ENCODE data around the gene TRRAP. TPM values are rescaled to one million over a fixed set of nuclear protein-coding genes. Genes with fewer than 3 reads are reported as not detected.

TRRAP gene
- total and polyA plus RNA-seq, 2 of the 4 experiments (the other 2 are of a cell fraction), result 12.5 to 18.1 TPM

GRCh38 chr7:98913026-98913425 is 34.7 kb downstream of the TRRAP start:
- H3K4ac ChIP-seq (ENCODE audit: low read depth, low read length), result no peak overlapping the region
- BruUV-seq (replicated peaks), result no TSS peak
- H3K9ac ChIP-seq (ENCODE audit: low read depth, low read length), result no peak overlapping the region
- H3K4me3 ChIP-seq (ENCODE audit: insufficient read depth, low read depth, low read length), result no peak overlapping the region
- no peak overlapping the region for H3K23ac ChIP-seq (ENCODE audit: low read depth, low read length)
- dilution Hi-C loops (cut with HindIII; ENCODE audit: low sequenced_read_pairs, unreplicated experiment) (no loop called here), in situ Hi-C loops (cut with MboI; ENCODE audit: low sequenced_read_pairs) (no loop called here), intact Hi-C loops (cut with micrococcal nuclease) (no loop called here)
- H3K36me3 ChIP-seq (ENCODE audit: control insufficient read depth, insufficient read depth, low read length), result peaks cover 69% of the 10 kb centered on the region
- no peak overlapping the region for H3K14ac ChIP-seq (replicated peaks; ENCODE audit: low read depth, low read length)
- no peak overlapping the region for H2BK15ac ChIP-seq (ENCODE audit: low read depth, low read length)
- no peaks in the 10 kb centered on the region for H3K4me1 ChIP-seq (ENCODE audit: control insufficient read depth, insufficient read depth, low read length)
- ChIA-PET CTCF (no interaction called here), POLR2A (ENCODE audit: unreplicated experiment) (no interaction called here)
- H3K79me1 ChIP-seq (ENCODE audit: low read depth in 1 of 2, low read length in 2 of 2), result peaks cover 5 to 12% of the 10 kb centered on the region in 2 experiments
- H3K9me1 ChIP-seq (ENCODE audit: insufficient read depth, low read length), result peaks cover 3% of the 10 kb centered on the region; the same call in 1 of the 2 replicates
- ATAC-seq (ENCODE audit: low read depth) (no peak), DNase-seq (no peak)
- no peak overlapping the region for H3K27ac ChIP-seq (ENCODE audit: insufficient read depth, low read length)
- no peak overlapping the region for H4K8ac ChIP-seq (ENCODE audit: low read depth in 2 of 2, low read length in 2 of 2)
- H3K56ac ChIP-seq (ENCODE audit: extremely low read depth, insufficient read depth, low read length), result no peak overlapping the region
- no peak overlapping the region for H4K91ac ChIP-seq (ENCODE audit: insufficient read depth, low read depth, low read length)
- no peak overlapping the region for H3K18ac ChIP-seq (ENCODE audit: low read depth, low read length)
- no peaks in the 10 kb centered on the region for H3K27me3 ChIP-seq (ENCODE audit: control insufficient read depth, insufficient read depth, low read length)
- H2BK5ac ChIP-seq (ENCODE audit: low read depth, low read length, poor library complexity, severe bottlenecking), result no peak overlapping the region
- 87% methylated on average over 6 of the region's 8 CpGs; no CpG with 5 or more reads in 1 of the 2 experiments for WGBS, 2 experiments (ENCODE audit: extremely low coverage in 2 of 2, insufficient read length in 1 of 2)
- H2AFZ ChIP-seq (replicated peaks; ENCODE audit: low read length, poor library complexity), result no peak overlapping the region
- no peak overlapping the region for H3K4me2 ChIP-seq (ENCODE audit: low read depth, low read length)
- no peaks in the 10 kb centered on the region for H3K9me3 ChIP-seq (ENCODE audit: control insufficient read depth, insufficient read depth, low read length)
- no peak overlapping the region for H2AK5ac ChIP-seq (ENCODE audit: low read depth, low read length)
- TF ChIP-seq BHLHE40 (IDR thresholded peaks at IDR 0.05; ENCODE audit: low read depth, low read length), result no peak
- TF ChIP-seq RFX5 (IDR thresholded peaks at IDR 0.05; ENCODE audit: low read depth, low read length), result no peak
- no peak for TF ChIP-seq RCOR1 (IDR thresholded peaks at IDR 0.05; ENCODE audit: insufficient replicate concordance, low read length)
- TF ChIP-seq FOS (IDR thresholded peaks at IDR 0.05; ENCODE audit: low read depth, low read length), result no peak
- no peak for TF ChIP-seq NFE2L2 (IDR thresholded peaks at IDR 0.05; ENCODE audit: low read depth, low read length)
- TF ChIP-seq, protein P1, sequence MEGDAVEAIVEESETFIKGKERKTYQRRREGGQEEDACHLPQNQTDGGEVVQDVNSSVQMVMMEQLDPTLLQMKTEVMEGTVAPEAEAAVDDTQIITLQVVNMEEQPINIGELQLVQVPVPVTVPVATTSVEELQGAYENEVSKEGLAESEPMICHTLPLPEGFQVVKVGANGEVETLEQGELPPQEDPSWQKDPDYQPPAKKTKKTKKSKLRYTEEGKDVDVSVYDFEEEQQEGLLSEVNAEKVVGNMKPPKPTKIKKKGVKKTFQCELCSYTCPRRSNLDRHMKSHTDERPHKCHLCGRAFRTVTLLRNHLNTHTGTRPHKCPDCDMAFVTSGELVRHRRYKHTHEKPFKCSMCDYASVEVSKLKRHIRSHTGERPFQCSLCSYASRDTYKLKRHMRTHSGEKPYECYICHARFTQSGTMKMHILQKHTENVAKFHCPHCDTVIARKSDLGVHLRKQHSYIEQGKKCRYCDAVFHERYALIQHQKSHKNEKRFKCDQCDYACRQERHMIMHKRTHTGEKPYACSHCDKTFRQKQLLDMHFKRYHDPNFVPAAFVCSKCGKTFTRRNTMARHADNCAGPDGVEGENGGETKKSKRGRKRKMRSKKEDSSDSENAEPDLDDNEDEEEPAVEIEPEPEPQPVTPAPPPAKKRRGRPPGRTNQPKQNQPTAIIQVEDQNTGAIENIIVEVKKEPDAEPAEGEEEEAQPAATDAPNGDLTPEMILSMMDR (conservative IDR thresholded peaks at IDR 0.05; ENCODE audit: low read depth, low read length), result no peak
- no peak for TF ChIP-seq MAZ (IDR thresholded peaks at IDR 0.05; ENCODE audit: borderline replicate concordance, low read depth, low read length)
- no peak for TF ChIP-seq MAFK (IDR thresholded peaks at IDR 0.05; ENCODE audit: low read depth, low read length)
- TF ChIP-seq POLR2A (IDR thresholded peaks at IDR 0.05; ENCODE audit: low read depth, low read length), result no peak
- TF ChIP-seq, protein P2, sequence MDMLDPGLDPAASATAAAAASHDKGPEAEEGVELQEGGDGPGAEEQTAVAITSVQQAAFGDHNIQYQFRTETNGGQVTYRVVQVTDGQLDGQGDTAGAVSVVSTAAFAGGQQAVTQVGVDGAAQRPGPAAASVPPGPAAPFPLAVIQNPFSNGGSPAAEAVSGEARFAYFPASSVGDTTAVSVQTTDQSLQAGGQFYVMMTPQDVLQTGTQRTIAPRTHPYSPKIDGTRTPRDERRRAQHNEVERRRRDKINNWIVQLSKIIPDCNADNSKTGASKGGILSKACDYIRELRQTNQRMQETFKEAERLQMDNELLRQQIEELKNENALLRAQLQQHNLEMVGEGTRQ (IDR thresholded peaks at IDR 0.05; ENCODE audit: low read depth, low read length), result no peak
- no peak overlapping the region for H2BK120ac ChIP-seq (ENCODE audit: low read depth, low read length)
- no peak overlapping the region for H2BK20ac ChIP-seq (ENCODE audit: low read depth, low read length)
- H4K5ac ChIP-seq (ENCODE audit: low read depth, low read length), result no peak overlapping the region
- peaks cover 6% of the 10 kb centered on the region; the same call in 1 of the 2 replicates for H4K20me1 ChIP-seq (ENCODE audit: insufficient read depth, low read length)
- no peak overlapping the region for H2AK9ac ChIP-seq (replicated peaks; ENCODE audit: low read depth, low read length, poor library complexity)
